ENCODE measurements around the gene MRPS35. TPM values are rescaled to one million over a fixed set of nuclear protein-coding genes. Genes with fewer than 3 reads are reported as not detected.
"Not testable (repeated sequence)": the region's sequence is repeated elsewhere in the genome, so short reads cannot be mapped to it uniquely, and the experiment has no call there.

The MRPS35 gene
- polyA plus RNA-seq, 1 donor = 55.2 TPM

- no peak for DNase-seq (ENCODE audit: low read depth)
These were observed 1.3 kb upstream of the MRPS35 start for GRCh38 chr12:27709212-27709931.

- peak; percentile 39 for DNase-seq (ENCODE audit: low read depth)
These were observed 570 bp upstream of the MRPS35 start for GRCh38 chr12:27709932-27710591.

- no peak for DNase-seq (ENCODE audit: low read depth)
These were observed 668 bp downstream of the MRPS35 start for GRCh38 chr12:27711317-27711682.

- DNase-seq (ENCODE audit: low read depth) = no peak
These were observed 1.3 kb downstream of the MRPS35 start for GRCh38 chr12:27711967-27712366.

- no peak for DNase-seq (ENCODE audit: low read depth)
These were observed 12.6 kb downstream of the MRPS35 start for GRCh38 chr12:27723212-27723611.

GRCh38 chr12:27730097-27730588, 19.5 kb downstream of the MRPS35 start:
- no peak for DNase-seq (ENCODE audit: low read depth)

- DNase-seq (ENCODE audit: low read depth) = no peak
These were observed 21.6 kb downstream of the MRPS35 start for GRCh38 chr12:27732281-27732680.

- no peak for DNase-seq (ENCODE audit: low read depth)
These were observed 22.5 kb downstream of the MRPS35 start for GRCh38 chr12:27733052-27733656.

- DNase-seq (ENCODE audit: low read depth) = no peak
These were observed 23.2 kb downstream of the MRPS35 start for GRCh38 chr12:27733791-27734190.

- DNase-seq (ENCODE audit: low read depth) = not testable (repeated sequence)
These were observed 23.7 kb downstream of the MRPS35 start for GRCh38 chr12:27734321-27734720.

GRCh38 chr12:27743601-27744000, 33.0 kb downstream of the MRPS35 start:
- no peak for DNase-seq (ENCODE audit: low read depth)

- not testable (repeated sequence) for DNase-seq (ENCODE audit: low read depth)
These were observed 35.1 kb downstream of the MRPS35 start for GRCh38 chr12:27745734-27746133.

GRCh38 chr12:27747111-27747820, 36.6 kb downstream of the MRPS35 start:
- DNase-seq (ENCODE audit: low read depth) = no peak

GRCh38 chr12:27751386-27752047, 40.9 kb downstream of the MRPS35 start:
- DNase-seq (ENCODE audit: low read depth) = no peak

GRCh38 chr12:27754795-27755194, 44.2 kb downstream of the MRPS35 start:
- no peak for DNase-seq (ENCODE audit: low read depth)

GRCh38 chr12:27756670-27757195, 46.1 kb downstream of the MRPS35 start:
- no peak for DNase-seq (ENCODE audit: low read depth)

GRCh38 chr12:27762757-27763156, 52.1 kb downstream of the MRPS35 start:
- no peak for DNase-seq (ENCODE audit: low read depth)

GRCh38 chr12:27766587-27766986, 56.0 kb downstream of the MRPS35 start:
- no peak for DNase-seq (ENCODE audit: low read depth)

- no peak for DNase-seq (ENCODE audit: low read depth)
These were observed 58.6 kb downstream of the MRPS35 start for GRCh38 chr12:27769142-27769673.

GRCh38 chr12:27771481-27772327, 61.1 kb downstream of the MRPS35 start:
- no peak for DNase-seq (ENCODE audit: low read depth)

Data from forelimb muscle (tissue), 1 donor.